WTC11 (cell line): ENCODE data around the gene KCNC2. TPM values are rescaled to one million over a fixed set of nuclear protein-coding genes. Genes with fewer than 3 reads are reported as not detected.

Source experiments
- ATAC-seq: fragments of 200-7000 bp; cut with Tn5 transposase; 2 replicates; pipeline ENCODE4 v1.10.0; 2021; ENCODE audit warnings: mild to moderate bottlenecking, moderate library complexity
- Bru-seq: library from RNA; stranded (reverse); fragments of 400-500 nt; gene quantifications from one replicate; lab custom pipeline; 2021; lab: Mats Ljungman, UMichigan
- CTCF ChIA-PET: fragments of 300-600 bp; sonication (Branson Sonifier 250); formaldehyde crosslinking; loops from one replicate; lab custom pipeline; 2021; ENCODE audit warnings: antibody characterized with exemption; lab: Charles Lee
- POLR2A ChIA-PET: fragments of 350-600 bp; sonication (Branson Sonifier 250); formaldehyde crosslinking; loops from one replicate; lab custom pipeline; 2021; ENCODE audit warnings: antibody characterized with exemption; lab: Charles Lee
- DNase-seq: peaks from one replicate; pipeline ENCODE4 v3.0.0; 2021; ENCODE audit warnings: low spot score
- H3K27ac Mint-ChIP-seq: 2 replicates; pipeline ENCODE4 v1.8.0; 2021; ENCODE audit warnings: mixed read lengths
- H3K27me3 Mint-ChIP-seq: 2 replicates; pipeline ENCODE4 v1.8.0; 2021; ENCODE audit warnings: low read depth, mild to moderate bottlenecking, moderate library complexity, mixed read lengths
- H3K36me3 Mint-ChIP-seq: 2 replicates; pipeline ENCODE4 v1.8.0; 2021; ENCODE audit warnings: mixed read lengths
- H3K4me1 Mint-ChIP-seq: 2 replicates; pipeline ENCODE4 v1.8.0; 2022; ENCODE audit warnings: mixed read lengths
- H3K4me3 Mint-ChIP-seq: 2 replicates; pipeline ENCODE4 v1.8.0; 2021; ENCODE audit warnings: mild to moderate bottlenecking, moderate library complexity, mixed read lengths
- H3K9me3 Mint-ChIP-seq: 2 replicates; pipeline ENCODE4 v1.8.0; 2021; ENCODE audit warnings: mixed read lengths
- FOXP1 ChIP-seq: sonication (generic); formaldehyde crosslinking; IDR thresholded peaks from 2 replicates; pipeline ENCODE4 v1.8.0; 2022; ENCODE audit warnings: missing genetic modification reagents, mild to moderate bottlenecking, moderate library complexity, borderline replicate concordance
- IRF2 ChIP-seq: sonication (generic); formaldehyde crosslinking; IDR thresholded peaks from 2 replicates; pipeline ENCODE4 v1.8.0; 2022; ENCODE audit warnings: low read depth, missing genetic modification reagents, borderline replicate concordance
- NFE2L1 ChIP-seq: sonication (generic); formaldehyde crosslinking; IDR thresholded peaks from 2 replicates; pipeline ENCODE4 v1.8.1; 2023; ENCODE audit warnings: missing genetic modification reagents
- SMAD3 ChIP-seq: sonication (generic); formaldehyde crosslinking; IDR thresholded peaks from 2 replicates; pipeline ENCODE4 v1.8.0; 2022; ENCODE audit warnings: missing genetic modification reagents, mild to moderate bottlenecking, borderline replicate concordance
- SOX15 ChIP-seq: fragments of 250-450 bp; sonication (Bioruptor Pico); IDR thresholded peaks from 2 replicates; pipeline ENCODE4 v1.9.0; 2021; ENCODE audit warnings: mild to moderate bottlenecking
- TP53 ChIP-seq: sonication (generic); formaldehyde crosslinking; IDR thresholded peaks from 2 replicates; pipeline ENCODE4 v1.8.1; 2023; ENCODE audit warnings: mild to moderate bottlenecking, missing genetic modification reagents
- ZNF263 ChIP-seq: sonication (generic); formaldehyde crosslinking; IDR thresholded peaks from 2 replicates; pipeline ENCODE4 v1.8.1; 2022; ENCODE audit warnings: low read depth, mild to moderate bottlenecking, moderate library complexity, missing genetic modification reagents
- long read RNA-seq, 3 experiments: library from RNA in 1 of 3; library from capped mRNA in 1 of 3; library from polyadenylated mRNA in 1 of 3; unstranded in 2 of 3; stranded (forward) in 1 of 3; transcript quantifications; one replicate each; pipeline ENCODE4 v2.0.0, GENCODE V29; 2021
- total RNA-seq: library from RNA; stranded (reverse); gene quantifications from 3 replicates; pipeline ENCODE4 v1.2.3, GENCODE V29; 2021
- TF ChIP-seq, protein P1 (sequence below): sonication (generic); formaldehyde crosslinking; IDR thresholded peaks from 2 replicates; pipeline ENCODE4 v1.8.0; 2022; ENCODE audit warnings: mild to moderate bottlenecking, missing genetic modification reagents
- TF ChIP-seq, protein P2 (sequence below): sonication (generic); formaldehyde crosslinking; IDR thresholded peaks from 2 replicates; pipeline ENCODE4 v1.8.1; 2022; ENCODE audit warnings: low read depth, mild to moderate bottlenecking, moderate library complexity, missing genetic modification reagents, borderline replicate concordance
- TF ChIP-seq, protein P3 (sequence below): fragments of 250-450 bp; sonication (Bioruptor Pico); IDR thresholded peaks from 2 replicates; pipeline ENCODE4 v1.9.0; 2021; ENCODE audit warnings: moderate library complexity, mild to moderate bottlenecking, inconsistent platforms, borderline replicate concordance
- TF ChIP-seq, protein P4 (sequence below): sonication (generic); formaldehyde crosslinking; conservative IDR thresholded peaks from 2 replicates; pipeline ENCODE4 v1.8.1; 2022; ENCODE audit warnings: mild to moderate bottlenecking, missing genetic modification reagents
- TF ChIP-seq, protein P5 (sequence below): sonication (generic); formaldehyde crosslinking; IDR thresholded peaks from 2 replicates; pipeline ENCODE4 v1.8.1; 2023; ENCODE audit warnings: mild to moderate bottlenecking, missing genetic modification reagents
- TF ChIP-seq, protein P6 (sequence below): sonication (generic); formaldehyde crosslinking; IDR thresholded peaks from 2 replicates; pipeline ENCODE4 v1.8.1; 2022; ENCODE audit warnings: missing genetic modification reagents, borderline replicate concordance
- TF ChIP-seq, protein P7 (sequence below): fragments of 200-600 bp; IDR thresholded peaks from 2 replicates; pipeline ENCODE4 v1.8.0; 2022; ENCODE audit warnings: antibody characterized with exemption
- TF ChIP-seq, protein P8 (sequence below): sonication (generic); formaldehyde crosslinking; IDR thresholded peaks from 2 replicates; pipeline ENCODE4 v1.8.1; 2023; ENCODE audit warnings: mild to moderate bottlenecking, missing genetic modification reagents, moderate library complexity

KCNC2 gene
- total RNA-seq (not detected in 3 replicates), Bru-seq, nascent RNA (percentile 4 among the genes with signal in this experiment)
- long read RNA-seq, experiment 1, partial matches to known transcripts: 0 of 1 reads
- long read RNA-seq, experiment 1, other reads (novel, unspliced or antisense): 1 of 1 reads
- long read RNA-seq, experiment 2: 0 reads
- long read RNA-seq, experiment 3: 0 reads

DNA sequence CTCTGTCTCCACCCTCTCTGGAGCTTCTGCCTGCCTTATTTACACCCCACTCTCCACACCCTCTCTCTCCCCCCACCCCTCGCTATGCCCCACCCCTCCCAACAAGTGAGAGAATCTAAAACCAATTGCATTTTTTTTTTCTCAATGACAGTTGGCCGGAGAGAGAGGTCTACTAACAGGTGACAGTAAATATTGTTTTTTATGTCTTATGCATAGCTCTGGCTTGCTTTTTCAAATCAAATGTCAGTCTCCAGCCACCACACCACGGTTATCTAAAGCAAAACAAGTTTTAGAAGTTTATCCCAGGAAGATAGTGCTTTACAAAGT, at the start of gene KCNC2:
Gene KCNC2 (minus strand): TSS at position 28 of the 327 bp plus-strand sequence.
- CTCF ChIA-PET: no interaction called here

DNA sequence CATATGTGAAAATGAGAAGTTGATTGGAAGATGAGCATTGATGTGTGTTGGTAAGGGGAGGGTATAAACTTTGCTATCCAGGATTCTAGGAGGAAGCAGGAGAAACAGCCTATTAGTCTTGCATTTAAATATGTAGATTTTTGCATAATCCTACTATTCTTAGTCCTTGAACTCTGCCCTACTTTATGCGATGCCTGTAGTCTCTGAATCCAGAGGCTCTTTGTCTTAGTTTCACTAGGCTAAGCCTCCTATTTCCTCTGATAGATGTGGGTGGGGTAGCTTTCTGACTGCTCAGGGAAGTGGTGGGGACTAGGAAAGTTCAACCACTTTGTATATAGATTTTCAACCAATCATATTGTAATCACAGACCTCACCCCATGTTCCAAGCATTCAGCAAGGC, 49.5 kb upstream of the KCNC2 start:
- no peaks in the 10 kb centered on the region for H3K36me3 Mint-ChIP-seq
- no peak overlapping the region; the same call in 1 of the 2 replicates for H3K27ac Mint-ChIP-seq
- TF ChIP-seq SMAD3 (CRISPR knock-in tag) (no peak), SOX15 (CRISPR knock-in tag) (no peak), ZNF263 (CRISPR knock-in tag) (no peak), FOXP1 (CRISPR knock-in tag) (no peak), TP53 (CRISPR knock-in tag) (no peak), IRF2 (CRISPR knock-in tag) (no peak)
- TF ChIP-seq, protein P1, sequence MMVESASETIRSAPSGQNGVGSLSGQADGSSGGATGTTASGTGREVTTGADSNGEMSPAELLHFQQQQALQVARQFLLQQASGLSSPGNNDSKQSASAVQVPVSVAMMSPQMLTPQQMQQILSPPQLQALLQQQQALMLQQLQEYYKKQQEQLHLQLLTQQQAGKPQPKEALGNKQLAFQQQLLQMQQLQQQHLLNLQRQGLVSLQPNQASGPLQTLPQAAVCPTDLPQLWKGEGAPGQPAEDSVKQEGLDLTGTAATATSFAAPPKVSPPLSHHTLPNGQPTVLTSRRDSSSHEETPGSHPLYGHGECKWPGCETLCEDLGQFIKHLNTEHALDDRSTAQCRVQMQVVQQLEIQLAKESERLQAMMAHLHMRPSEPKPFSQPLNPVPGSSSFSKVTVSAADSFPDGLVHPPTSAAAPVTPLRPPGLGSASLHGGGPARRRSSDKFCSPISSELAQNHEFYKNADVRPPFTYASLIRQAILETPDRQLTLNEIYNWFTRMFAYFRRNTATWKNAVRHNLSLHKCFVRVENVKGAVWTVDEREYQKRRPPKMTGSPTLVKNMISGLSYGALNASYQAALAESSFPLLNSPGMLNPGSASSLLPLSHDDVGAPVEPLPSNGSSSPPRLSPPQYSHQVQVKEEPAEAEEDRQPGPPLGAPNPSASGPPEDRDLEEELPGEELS: no peak
- TF ChIP-seq, protein P2, sequence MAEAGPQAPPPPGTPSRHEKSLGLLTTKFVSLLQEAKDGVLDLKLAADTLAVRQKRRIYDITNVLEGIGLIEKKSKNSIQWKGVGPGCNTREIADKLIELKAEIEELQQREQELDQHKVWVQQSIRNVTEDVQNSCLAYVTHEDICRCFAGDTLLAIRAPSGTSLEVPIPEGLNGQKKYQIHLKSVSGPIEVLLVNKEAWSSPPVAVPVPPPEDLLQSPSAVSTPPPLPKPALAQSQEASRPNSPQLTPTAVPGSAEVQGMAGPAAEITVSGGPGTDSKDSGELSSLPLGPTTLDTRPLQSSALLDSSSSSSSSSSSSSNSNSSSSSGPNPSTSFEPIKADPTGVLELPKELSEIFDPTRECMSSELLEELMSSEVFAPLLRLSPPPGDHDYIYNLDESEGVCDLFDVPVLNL (CRISPR knock-in tag): no peak
- TF ChIP-seq, protein P3, sequence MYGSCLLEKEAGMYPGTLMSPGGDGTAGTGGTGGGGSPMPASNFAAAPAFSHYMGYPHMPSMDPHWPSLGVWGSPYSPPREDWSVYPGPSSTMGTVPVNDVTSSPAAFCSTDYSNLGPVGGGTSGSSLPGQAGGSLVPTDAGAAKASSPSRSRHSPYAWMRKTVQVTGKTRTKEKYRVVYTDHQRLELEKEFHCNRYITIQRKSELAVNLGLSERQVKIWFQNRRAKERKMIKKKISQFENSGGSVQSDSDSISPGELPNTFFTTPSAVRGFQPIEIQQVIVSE (CRISPR knock-in tag): no peak
- TF ChIP-seq, protein P4, sequence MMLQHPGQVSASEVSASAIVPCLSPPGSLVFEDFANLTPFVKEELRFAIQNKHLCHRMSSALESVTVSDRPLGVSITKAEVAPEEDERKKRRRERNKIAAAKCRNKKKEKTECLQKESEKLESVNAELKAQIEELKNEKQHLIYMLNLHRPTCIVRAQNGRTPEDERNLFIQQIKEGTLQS (CRISPR knock-in tag): no peak
- TF ChIP-seq, protein P5, sequence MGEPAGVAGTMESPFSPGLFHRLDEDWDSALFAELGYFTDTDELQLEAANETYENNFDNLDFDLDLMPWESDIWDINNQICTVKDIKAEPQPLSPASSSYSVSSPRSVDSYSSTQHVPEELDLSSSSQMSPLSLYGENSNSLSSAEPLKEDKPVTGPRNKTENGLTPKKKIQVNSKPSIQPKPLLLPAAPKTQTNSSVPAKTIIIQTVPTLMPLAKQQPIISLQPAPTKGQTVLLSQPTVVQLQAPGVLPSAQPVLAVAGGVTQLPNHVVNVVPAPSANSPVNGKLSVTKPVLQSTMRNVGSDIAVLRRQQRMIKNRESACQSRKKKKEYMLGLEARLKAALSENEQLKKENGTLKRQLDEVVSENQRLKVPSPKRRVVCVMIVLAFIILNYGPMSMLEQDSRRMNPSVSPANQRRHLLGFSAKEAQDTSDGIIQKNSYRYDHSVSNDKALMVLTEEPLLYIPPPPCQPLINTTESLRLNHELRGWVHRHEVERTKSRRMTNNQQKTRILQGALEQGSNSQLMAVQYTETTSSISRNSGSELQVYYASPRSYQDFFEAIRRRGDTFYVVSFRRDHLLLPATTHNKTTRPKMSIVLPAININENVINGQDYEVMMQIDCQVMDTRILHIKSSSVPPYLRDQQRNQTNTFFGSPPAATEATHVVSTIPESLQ (CRISPR knock-in tag): no peak
- TF ChIP-seq, protein P6, sequence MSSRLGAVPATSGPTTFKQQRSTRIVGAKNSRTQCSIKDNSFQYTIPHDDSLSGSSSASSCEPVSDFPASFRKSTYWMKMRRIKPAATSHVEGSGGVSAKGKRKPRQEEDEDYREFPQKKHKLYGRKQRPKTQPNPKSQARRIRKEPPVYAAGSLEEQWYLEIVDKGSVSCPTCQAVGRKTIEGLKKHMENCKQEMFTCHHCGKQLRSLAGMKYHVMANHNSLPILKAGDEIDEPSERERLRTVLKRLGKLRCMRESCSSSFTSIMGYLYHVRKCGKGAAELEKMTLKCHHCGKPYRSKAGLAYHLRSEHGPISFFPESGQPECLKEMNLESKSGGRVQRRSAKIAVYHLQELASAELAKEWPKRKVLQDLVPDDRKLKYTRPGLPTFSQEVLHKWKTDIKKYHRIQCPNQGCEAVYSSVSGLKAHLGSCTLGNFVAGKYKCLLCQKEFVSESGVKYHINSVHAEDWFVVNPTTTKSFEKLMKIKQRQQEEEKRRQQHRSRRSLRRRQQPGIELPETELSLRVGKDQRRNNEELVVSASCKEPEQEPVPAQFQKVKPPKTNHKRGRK (CRISPR knock-in tag): no peak
- POLR2A ChIA-PET: no interaction called here
- H3K27me3 Mint-ChIP-seq: no peaks in the 10 kb centered on the region
- DNase-seq (no peak), ATAC-seq (peak; percentile 94)
- CTCF ChIA-PET: interaction anchor here (1.2 kb wide), 1 partner anchor 75 kb away, joined by 3 read pairs; the partner anchor contains the start of gene GLIPR1L1
- no peaks in the 10 kb centered on the region for H3K9me3 Mint-ChIP-seq
- H3K4me1 Mint-ChIP-seq: peaks cover 16% of the 10 kb centered on the region
- no peak overlapping the region for H3K4me3 Mint-ChIP-seq

More for the DNA sequence above, at the start of gene KCNC2:
- H3K27ac Mint-ChIP-seq: no peak within 1 kb of the TSS
- POLR2A ChIA-PET: no interaction called here
- TF ChIP-seq, protein P7, sequence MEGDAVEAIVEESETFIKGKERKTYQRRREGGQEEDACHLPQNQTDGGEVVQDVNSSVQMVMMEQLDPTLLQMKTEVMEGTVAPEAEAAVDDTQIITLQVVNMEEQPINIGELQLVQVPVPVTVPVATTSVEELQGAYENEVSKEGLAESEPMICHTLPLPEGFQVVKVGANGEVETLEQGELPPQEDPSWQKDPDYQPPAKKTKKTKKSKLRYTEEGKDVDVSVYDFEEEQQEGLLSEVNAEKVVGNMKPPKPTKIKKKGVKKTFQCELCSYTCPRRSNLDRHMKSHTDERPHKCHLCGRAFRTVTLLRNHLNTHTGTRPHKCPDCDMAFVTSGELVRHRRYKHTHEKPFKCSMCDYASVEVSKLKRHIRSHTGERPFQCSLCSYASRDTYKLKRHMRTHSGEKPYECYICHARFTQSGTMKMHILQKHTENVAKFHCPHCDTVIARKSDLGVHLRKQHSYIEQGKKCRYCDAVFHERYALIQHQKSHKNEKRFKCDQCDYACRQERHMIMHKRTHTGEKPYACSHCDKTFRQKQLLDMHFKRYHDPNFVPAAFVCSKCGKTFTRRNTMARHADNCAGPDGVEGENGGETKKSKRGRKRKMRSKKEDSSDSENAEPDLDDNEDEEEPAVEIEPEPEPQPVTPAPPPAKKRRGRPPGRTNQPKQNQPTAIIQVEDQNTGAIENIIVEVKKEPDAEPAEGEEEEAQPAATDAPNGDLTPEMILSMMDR: no peak
- no peak for TF ChIP-seq NFE2L1
- TF ChIP-seq, protein P8, sequence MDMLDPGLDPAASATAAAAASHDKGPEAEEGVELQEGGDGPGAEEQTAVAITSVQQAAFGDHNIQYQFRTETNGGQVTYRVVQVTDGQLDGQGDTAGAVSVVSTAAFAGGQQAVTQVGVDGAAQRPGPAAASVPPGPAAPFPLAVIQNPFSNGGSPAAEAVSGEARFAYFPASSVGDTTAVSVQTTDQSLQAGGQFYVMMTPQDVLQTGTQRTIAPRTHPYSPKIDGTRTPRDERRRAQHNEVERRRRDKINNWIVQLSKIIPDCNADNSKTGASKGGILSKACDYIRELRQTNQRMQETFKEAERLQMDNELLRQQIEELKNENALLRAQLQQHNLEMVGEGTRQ (CRISPR knock-in tag): no peak
- no peak for TF ChIP-seq SMAD3 (CRISPR knock-in tag)
- H3K36me3 Mint-ChIP-seq: no peaks in the 10 kb centered on the region
- H3K4me3 Mint-ChIP-seq: peak within 1 kb of the TSS; percentile 73
- ATAC-seq (no peak), DNase-seq (no peak)
- no peaks in the 10 kb centered on the region for H3K9me3 Mint-ChIP-seq
- H3K4me1 Mint-ChIP-seq: peaks cover 15% of the 10 kb centered on the region
- H3K27me3 Mint-ChIP-seq: peaks cover 61% of the 10 kb centered on the region
